ENCODE data around the gene ADAT3. TPM values are rescaled to one million over a fixed set of nuclear protein-coding genes. Genes with fewer than 3 reads are reported as not detected.

ADAT3 gene
- polyA plus RNA-seq, 1 donor = 2.8 TPM

- DNase-seq = no peak
These were observed 11.9 kb downstream of the ADAT3 start for GRCh38 chr19:1917146-1917545.

- no peak for DNase-seq
These were observed 12.7 kb downstream of the ADAT3 start for GRCh38 chr19:1917926-1918325.

DNA sequence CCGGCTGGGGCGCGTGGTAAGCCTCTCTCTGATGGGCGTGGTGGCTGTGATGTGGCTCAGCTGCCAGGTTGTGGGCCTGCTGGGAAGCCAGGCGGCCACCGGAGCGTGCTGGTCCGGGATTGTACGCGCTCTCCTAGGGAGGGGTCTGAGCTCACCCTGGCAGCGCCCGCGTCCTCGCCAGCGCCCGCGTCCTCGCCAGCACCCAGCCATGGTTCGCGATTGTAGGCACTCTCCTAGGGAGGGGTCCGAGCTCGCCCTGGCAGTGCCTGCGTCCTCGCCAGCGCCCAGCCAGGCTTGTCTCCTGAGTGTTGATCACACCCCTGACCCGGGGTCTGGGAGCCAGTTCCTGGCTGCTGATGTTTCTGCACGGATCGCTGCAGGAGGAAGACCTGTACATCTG, 13.8 kb downstream of the ADAT3 start:
- no peak for DNase-seq

GRCh38 chr19:1920644-1921043, 15.4 kb downstream of the ADAT3 start:
- DNase-seq = no peak

DNA sequence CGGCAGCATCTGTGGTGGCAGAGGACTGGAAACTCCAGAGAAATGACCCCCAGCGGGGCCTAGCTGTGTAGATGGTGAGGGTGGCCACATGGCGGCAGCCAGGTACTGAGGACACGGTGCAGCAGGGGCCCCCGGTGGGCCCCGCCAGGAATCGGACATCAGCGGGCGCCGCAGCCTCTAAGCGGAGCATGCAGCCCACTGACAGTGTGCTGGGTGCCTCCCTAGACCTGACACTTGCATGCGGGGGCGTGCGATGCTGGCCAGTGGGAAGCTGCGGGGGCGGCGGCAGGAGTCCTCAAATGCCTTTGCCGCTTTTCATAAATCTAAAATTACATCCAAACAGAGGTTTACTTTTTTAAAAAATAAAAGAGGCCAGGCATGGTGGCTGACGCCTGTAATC, 16.1 kb downstream of the ADAT3 start:
- DNase-seq = no peak

DNA sequence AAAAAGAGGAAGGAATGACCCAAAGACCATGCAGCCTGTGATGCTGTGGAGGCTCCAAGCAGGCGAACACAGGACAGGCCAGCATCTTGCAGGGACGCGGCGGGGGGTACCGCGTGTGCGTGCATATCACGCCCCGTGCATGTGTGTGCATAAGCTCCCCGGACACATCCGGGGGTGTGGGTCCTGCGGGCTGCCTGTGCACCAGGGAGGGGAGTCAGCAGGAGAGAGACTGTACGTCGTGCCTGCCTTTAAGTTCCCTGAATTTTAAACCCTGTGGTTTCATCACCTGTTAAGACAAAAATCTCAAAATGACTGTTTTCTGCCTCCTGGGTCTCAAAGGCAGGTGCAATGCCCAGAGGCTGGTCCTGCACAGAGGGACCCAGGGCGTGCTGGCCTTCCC, 16.6 kb downstream of the ADAT3 start:
- DNase-seq = no peak

DNA sequence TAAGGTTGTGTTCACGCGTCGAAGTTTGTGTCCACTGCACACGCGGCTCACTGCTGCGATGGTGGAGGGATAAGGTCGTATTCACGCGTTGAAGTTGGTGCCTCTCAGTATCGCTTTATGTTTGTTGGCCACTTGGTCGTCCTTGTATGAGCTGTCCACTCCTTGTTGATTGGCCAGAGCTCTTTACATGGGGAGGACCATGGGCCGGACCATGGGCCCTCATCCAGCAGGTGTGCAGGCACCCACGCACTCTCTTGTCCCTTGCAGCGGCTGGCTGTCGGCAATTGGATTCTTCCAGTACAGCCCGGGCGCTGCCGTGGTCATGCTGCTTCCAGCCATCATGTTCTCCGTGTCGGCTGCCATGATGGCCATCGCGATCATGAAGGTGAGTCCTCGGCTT, 17.6 kb downstream of the ADAT3 start:
- no peak for DNase-seq

GRCh38 chr19:1923319-1923718, 18.1 kb downstream of the ADAT3 start:
- DNase-seq = no peak

DNA sequence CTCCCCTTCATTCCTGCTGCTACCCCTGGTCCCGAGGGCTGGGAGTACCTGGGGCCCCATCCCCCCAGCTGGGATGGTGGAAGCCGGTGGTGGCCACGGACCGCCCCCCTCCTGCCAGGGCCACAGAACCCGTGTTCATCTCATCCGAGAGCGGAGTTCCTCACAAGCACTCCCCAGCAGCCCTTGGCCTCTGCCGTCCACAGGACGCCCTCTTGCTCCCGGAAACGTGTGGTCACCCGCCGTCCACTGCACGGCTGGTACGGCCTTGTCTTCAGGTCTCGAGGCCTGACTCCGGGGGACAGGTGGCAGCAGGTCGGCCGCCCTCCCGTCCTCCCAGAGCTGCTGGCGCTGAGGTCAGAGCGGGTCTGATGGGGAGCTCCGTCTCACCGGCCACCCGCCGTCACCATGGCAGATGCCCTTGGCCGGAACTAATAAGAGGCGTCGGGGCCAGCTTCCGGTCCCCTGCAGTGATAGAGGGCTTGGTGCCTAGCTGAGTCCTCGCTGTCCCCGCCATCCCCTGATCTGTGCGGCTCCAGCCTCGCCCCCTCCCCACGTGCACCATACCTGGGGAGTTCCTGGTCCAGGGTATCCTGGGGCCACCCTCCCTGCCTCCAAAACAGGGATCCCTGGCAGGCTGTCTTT, 19.2 kb downstream of the ADAT3 start:
- DNase-seq = no peak

- DNase-seq = no peak
These were observed 20.3 kb downstream of the ADAT3 start for GRCh38 chr19:1925544-1925943.

DNA sequence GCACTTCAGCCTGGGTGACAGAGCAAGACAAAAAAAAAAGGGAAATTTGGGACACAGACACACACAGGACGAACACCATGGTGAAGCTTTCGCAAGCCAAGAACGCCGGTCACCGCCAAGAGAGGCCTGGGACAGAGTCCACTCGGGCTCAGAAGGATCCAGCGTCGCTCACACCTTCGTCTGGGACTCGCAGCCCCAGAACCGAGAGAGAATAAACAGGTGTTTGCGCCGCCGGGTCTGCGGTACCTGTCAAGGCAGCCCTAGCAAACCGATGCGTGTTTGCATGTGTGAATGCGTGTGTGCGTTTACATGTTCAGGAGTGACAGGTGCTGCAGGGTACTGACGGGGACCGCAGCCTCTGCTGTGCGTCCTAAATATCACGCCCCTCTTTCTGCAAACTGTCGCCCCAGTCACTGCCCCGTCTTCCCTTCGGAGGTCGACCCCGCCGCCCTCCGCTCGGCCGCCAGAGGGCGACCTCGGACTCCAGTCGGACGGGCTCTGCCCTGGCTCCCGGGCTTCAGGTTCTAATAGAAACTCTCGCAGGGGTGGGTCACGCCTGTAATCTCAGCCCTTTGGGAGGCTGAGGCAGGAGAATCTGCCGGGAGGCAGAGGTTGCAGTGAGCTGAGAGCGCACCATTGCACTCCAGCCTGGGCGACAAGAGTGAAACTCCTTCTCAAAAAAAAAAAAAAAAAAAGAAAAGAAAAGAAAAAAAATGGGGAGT, 24.0 kb downstream of the ADAT3 start:
- DNase-seq = peak; percentile 75

- no peak for DNase-seq
These were observed 26.2 kb downstream of the ADAT3 start for GRCh38 chr19:1931445-1931844.

DNA sequence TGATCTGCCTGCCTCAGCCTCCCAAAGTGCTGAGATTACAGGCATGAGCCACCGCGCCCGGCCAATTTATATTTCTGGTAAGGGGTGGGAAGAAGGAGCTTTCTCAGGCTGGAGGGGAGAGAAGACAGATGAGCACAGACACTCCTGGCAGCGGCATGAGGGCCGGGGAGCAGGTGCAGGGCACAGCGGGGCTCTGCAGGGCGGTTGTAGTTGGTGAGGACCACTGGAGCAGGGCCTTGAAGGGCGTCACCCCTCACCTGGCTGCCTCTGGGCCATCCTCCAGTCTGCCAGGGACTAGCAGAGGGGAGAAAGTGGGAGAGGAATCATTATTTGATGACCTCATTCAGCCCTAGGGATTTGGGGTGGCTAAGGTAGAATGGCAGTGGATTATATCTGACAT, 27.2 kb downstream of the ADAT3 start:
- no peak for DNase-seq

DNA sequence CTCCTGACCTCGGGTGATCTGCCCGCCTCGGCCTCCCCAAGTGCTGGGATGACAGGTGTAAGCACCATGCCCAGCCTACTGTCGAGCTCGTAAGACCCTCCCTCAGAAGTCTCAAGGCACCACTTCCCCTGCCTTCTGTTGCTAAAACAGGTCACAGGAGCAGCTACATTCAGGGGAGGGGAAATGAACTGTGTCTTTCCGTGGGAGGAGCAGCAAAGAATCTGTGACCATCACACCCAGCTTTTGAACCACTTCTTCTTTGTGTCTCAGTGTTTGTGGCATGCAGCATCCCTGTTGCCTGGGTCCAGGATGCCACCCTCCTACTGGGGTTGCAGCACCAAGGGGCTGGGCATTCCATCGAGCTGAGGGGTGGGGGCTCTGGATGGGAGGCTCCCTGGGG, 28.0 kb downstream of the ADAT3 start:
- DNase-seq = no peak

- no peak for DNase-seq
These were observed 28.7 kb downstream of the ADAT3 start for GRCh38 chr19:1933942-1934341.

GRCh38 chr19:1935484-1936208, 30.4 kb downstream of the ADAT3 start:
- peak; percentile 53 for DNase-seq

DNA sequence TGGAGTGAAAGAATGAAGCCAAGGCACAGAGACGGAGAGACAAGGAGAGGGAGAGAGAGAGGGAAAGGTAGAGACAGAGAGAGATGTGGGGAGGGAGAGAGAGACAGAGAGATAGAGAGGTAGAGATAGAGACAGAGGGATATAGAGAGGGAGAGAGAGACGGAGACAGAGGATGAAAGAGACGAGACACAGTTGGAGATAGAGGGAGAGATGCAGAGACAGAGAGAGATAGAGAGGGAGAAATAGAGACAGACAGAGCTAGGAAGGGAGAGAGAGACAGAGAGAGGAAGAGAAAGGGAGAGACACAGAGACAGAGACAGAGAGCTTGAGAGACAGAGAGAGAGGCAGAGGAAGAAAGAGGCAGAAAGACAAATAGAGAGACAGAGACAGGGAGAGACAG, 31.2 kb downstream of the ADAT3 start:
- no peak for DNase-seq

DNA sequence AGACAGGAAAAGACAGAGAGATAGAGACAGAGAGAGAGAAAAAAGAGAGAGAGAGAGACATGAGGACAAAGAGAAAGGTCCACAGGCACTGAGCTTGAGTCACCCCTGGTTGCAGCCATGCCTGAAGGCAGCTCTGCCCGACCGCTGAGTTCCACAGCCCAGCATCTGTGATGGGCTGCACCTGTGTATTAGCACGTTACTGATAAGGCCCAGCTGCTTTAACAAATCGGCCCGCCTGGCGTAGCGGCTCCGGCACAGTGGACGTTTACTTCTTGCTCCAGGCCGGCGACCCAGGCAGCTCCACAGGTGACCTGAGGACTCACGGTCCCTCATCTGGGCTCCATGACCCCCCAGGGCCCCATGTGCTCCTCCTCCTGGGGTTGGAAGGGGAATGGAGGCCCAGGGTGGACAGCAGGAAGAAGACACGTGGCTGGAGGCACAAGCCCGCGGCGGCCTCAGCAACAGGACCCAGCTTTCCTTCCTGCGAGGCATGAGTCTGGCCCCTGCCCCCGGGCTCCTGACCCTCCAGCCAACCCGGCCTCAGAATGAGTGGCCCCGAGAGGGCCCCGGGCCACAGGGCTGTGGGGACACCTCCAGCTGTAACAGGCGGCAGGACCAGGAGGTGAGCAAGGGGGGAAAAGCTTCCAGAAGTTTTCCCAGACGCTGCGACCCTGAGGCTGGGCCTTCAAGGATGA, 31.9 kb downstream of the ADAT3 start:
- DNase-seq = no peak

GRCh38 chr19:1938071-1938470, 32.9 kb downstream of the ADAT3 start:
- no peak for DNase-seq

DNA sequence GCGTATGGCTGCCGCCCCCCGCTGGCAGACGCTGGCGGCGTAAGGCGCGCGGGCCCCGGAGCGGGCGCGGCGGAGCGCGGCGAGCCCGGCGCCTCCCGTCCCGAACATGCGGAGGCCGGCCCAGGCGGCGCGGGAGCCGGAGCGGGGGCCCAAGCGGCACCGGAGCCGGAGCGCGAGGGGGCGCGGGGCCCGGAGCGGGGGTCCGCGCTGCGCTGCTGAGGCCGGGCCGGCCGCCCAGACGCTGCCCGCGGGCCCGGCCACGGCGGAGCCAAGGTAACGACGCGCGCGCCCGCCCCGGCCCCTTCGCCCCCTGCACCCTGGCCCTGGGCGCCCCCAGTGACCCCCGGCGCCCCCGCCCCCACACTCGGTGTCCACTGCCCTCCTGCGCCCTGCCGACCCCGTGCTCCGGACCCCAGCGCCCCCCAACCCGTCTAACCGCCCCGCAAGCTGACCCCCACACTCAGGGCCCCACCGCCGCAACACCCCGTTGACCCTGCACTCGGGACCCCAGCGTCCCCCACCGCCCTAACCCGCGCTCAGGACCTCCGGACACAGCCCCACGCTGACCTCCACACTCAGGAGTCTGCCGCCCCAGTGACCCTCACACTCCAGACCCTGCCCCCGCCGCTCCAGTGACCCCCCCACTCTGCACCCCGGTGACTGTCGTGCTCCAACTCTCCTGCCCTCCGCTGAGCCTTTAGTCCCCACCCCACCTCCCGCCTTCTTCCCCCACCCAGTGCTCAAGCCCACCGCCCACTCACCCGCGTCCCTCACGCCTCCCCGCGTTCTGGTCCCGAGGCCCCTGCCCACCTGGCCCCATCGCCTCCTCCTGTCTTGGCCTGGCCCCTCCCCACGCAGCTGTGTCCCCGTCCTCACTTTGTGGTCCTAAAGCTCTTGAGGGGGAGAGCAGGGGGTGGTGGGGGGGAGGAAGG, 36.2 kb downstream of the ADAT3 start, which contains the start of gene CSNK1G2:
CSNK1G2 (plus strand) TSS at position 27 of the 932 bp plus-strand sequence. CDS start 28,601 bp downstream, outside the sequence.
- DNase-seq = no peak

- DNase-seq = peak; percentile 59
These were observed 37.1 kb downstream of the ADAT3 start for GRCh38 chr19:1942078-1942933.

Measured in hindlimb muscle (tissue), 1 donor.